ENCODE data around the gene SURF1.
A peak's percentile ranks its signal among the peaks of the same experiment; 100 is the strongest.
"Not testable (repeated sequence)": the region's sequence is repeated elsewhere in the genome, so short reads cannot be mapped to it uniquely, and the experiment has no call there.

SURF1 gene

GRCh38 chr9:133383438-133383837 lies 27.2 kb upstream of the SURF1 start:
- DNase-seq (ENCODE audit: low read depth) = no peak

GRCh38 chr9:133382507-133383141 lies 26.3 kb upstream of the SURF1 start:
- DNase-seq (ENCODE audit: low read depth) = no peak

GRCh38 chr9:133380734-133381133 lies 24.4 kb upstream of the SURF1 start:
- DNase-seq (ENCODE audit: low read depth) = no peak

GRCh38 chr9:133379153-133380086 lies 23.1 kb upstream of the SURF1 start:
- no peak for DNase-seq (ENCODE audit: low read depth)

- DNase-seq (ENCODE audit: low read depth) = no peak
Observed at GRCh38 chr9:133378408-133378962, 22.2 kb upstream of the SURF1 start.

GRCh38 chr9:133377721-133378216 lies 21.5 kb upstream of the SURF1 start:
- DNase-seq (ENCODE audit: low read depth) = no peak

- not testable (repeated sequence) for DNase-seq (ENCODE audit: low read depth)
Observed at GRCh38 chr9:133377280-133377679, 21.0 kb upstream of the SURF1 start.

- DNase-seq (ENCODE audit: low read depth) = peak; percentile 90
Observed at GRCh38 chr9:133375724-133376654, 19.7 kb upstream of the SURF1 start, which contains the start of the genes STKLD1 and SURF4. Gene STKLD1, plus strand, starts transcription at chr9:133376366. Its CDS starts 108 bp downstream, at chr9:133376474. Gene SURF4, minus strand, starts transcription at chr9:133376060. Its CDS starts 91 bp downstream, at chr9:133375969.

- DNase-seq (ENCODE audit: low read depth) = no peak
Observed at GRCh38 chr9:133375116-133375723, 18.9 kb upstream of the SURF1 start.

- no peak for DNase-seq (ENCODE audit: low read depth)
Observed at GRCh38 chr9:133374612-133375115, 18.4 kb upstream of the SURF1 start.

GRCh38 chr9:133372144-133372543 lies 15.9 kb upstream of the SURF1 start:
- no peak for DNase-seq (ENCODE audit: low read depth)

GRCh38 chr9:133371261-133371711 lies 15.0 kb upstream of the SURF1 start:
- DNase-seq (ENCODE audit: low read depth) = no peak

- DNase-seq (ENCODE audit: low read depth) = no peak
Observed at GRCh38 chr9:133370685-133371084, 14.4 kb upstream of the SURF1 start.

GRCh38 chr9:133369933-133370332 lies 13.6 kb upstream of the SURF1 start:
- DNase-seq (ENCODE audit: low read depth) = no peak

GRCh38 chr9:133369422-133369821 lies 13.1 kb upstream of the SURF1 start:
- no peak for DNase-seq (ENCODE audit: low read depth)

- no peak for DNase-seq (ENCODE audit: low read depth)
Observed at GRCh38 chr9:133368249-133368881, 12.1 kb upstream of the SURF1 start.

GRCh38 chr9:133367778-133368177 lies 11.5 kb upstream of the SURF1 start:
- no peak for DNase-seq (ENCODE audit: low read depth)

- no peak for DNase-seq (ENCODE audit: low read depth)
Observed at GRCh38 chr9:133367221-133367620, 10.9 kb upstream of the SURF1 start.

- no peak for DNase-seq (ENCODE audit: low read depth)
Observed at GRCh38 chr9:133366435-133366834, 10.1 kb upstream of the SURF1 start.

GRCh38 chr9:133362359-133363044 lies 6.2 kb upstream of the SURF1 start:
- no peak for DNase-seq (ENCODE audit: low read depth)
